HG03378 (cell line): Measurements from ENCODE around the gene KHDRBS2.

ENCODE experiments used
- ATAC-seq: cut with Tn5 transposase; IDR thresholded peaks from one replicate; pipeline ENCODE4 v1.9.1; 2021; ENCODE audit warnings: mild to moderate bottlenecking, moderate library complexity; ENCODE audit not compliant: unreplicated experiment

Gene KHDRBS2

GRCh38 chr6:62039605-62040004 is 246.4 kb downstream of the KHDRBS2 start:
- no peak for ATAC-seq

DNA sequence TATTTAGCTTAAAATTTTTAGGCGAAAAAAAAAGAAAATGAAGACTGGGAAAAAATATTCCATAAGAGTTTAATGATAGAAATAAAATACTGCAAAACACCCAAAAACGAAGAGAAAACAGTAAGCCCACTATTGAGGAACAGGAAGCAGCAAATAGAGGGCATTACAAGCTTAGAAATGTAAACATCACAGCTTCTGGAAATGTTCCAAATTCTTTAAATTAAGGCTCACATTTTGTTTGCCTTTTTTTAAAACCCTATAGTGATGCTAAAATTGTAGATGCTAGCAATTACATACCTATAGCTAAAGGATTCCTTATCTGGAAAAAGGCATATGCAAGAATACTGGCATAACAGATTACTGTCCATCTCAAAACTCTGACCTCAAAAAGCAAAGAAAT is 248.6 kb downstream of the KHDRBS2 start:
- ATAC-seq = no peak

DNA sequence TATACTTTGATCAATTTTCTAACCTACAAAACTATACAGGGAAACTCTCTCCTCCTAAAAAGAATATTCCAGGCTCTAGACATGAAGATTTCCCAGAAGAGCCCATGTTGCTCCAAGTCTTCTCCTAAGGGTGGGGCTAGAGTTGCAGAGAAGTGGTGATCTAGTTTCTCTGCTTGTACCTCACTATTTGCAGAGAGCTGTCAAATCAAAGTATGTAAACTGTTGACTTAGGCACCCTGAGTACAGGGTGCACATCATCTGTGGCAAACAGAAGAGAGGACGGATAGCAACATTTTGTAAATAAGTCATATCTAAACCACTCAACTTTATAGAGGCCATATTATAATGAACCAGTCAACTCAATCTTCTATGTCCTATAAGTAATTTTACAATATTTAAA is 250.1 kb downstream of the KHDRBS2 start:
- no peak for ATAC-seq

DNA sequence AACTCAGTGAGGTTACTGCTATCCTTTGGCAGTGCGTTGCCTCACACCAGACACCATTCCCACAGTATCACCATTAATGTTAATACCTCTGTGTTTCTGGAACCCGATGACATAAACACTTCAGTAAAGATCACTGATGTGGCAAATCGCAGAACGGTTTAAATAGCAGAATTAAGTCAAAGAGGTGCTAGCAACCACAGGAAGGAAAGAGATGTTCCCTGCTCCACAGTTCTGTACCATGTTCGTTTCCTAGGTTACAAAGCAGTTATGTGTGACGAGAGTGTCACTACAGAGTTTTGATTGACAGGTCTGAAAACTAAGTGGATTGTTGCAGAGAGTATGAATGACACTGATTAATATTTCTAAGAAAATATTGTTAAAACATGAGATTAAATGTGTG is 272.3 kb downstream of the KHDRBS2 start:
- no peak for ATAC-seq

- no peak for ATAC-seq
These were observed 276.6 kb downstream of the KHDRBS2 start for GRCh38 chr6:62009445-62009844.

- no peak for ATAC-seq
These were observed 296.4 kb downstream of the KHDRBS2 start for GRCh38 chr6:61989616-61990015.

- ATAC-seq = no peak
These were observed 305.4 kb downstream of the KHDRBS2 start for GRCh38 chr6:61980622-61981021.

- no peak for ATAC-seq
These were observed 308.1 kb downstream of the KHDRBS2 start for GRCh38 chr6:61977947-61978346.

- ATAC-seq = no peak
These were observed 308.9 kb downstream of the KHDRBS2 start for GRCh38 chr6:61977099-61977498.

- no peak for ATAC-seq
These were observed 326.8 kb downstream of the KHDRBS2 start for GRCh38 chr6:61959196-61959595.

DNA sequence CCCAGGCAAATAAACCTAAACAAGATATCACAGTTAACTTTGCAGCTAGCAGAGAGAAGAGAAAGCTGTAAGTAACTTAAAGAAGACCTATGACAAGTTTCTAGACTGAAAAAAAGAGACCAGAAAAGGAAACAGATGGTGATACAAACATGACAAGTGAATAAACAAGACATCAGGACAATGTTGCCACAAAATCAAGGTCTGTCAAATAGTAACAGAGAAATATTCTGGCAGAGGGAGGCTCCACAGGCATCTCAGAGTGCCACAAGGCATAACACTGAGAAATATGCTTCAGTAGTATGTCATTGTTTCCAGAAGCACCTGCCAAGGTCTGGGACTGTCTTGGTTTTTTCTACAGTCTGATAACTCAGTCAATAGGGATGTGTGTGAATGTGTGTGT is 332.2 kb downstream of the KHDRBS2 start:
- ATAC-seq = no peak

DNA sequence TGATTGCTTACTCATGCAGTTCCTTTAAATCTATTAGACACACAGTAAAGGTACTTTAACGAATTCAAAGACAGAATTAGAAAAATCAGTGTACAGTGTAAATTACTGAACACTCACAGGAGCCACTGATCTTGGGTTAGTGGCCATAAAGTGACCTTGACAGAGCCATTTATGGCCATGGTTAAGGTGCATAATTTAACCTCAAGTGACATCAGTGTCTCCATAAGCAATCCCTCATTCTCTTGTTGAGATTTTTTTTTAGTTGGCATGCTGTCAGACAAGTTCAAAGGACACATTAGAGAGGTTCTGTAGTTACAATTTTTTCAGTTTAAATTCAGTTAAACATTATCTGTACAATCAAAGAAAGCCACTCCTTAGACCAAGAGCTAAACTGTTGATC is 334.4 kb downstream of the KHDRBS2 start:
- ATAC-seq = no peak

DNA sequence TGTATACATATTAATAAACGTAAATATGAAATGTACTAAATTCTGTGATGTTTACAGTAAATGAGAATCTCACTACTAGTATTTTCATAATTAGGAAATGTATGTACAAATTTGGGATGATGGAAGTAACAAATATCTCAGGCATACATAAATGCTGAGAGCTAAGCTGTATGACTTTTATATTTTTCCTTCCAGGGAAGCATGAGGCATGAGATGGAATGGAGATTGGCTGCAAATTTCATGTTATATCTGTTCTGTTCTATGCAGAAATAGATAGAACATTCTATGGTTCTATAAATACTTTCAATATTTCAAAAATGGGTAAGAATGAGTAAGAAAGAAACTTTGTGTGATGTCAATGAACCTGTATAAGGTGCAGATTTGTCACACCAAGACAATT is 335.2 kb downstream of the KHDRBS2 start:
- no peak for ATAC-seq

GRCh38 chr6:61949971-61950370 is 336.1 kb downstream of the KHDRBS2 start:
- ATAC-seq = no peak

GRCh38 chr6:61949161-61949560 is 336.9 kb downstream of the KHDRBS2 start:
- no peak for ATAC-seq

DNA sequence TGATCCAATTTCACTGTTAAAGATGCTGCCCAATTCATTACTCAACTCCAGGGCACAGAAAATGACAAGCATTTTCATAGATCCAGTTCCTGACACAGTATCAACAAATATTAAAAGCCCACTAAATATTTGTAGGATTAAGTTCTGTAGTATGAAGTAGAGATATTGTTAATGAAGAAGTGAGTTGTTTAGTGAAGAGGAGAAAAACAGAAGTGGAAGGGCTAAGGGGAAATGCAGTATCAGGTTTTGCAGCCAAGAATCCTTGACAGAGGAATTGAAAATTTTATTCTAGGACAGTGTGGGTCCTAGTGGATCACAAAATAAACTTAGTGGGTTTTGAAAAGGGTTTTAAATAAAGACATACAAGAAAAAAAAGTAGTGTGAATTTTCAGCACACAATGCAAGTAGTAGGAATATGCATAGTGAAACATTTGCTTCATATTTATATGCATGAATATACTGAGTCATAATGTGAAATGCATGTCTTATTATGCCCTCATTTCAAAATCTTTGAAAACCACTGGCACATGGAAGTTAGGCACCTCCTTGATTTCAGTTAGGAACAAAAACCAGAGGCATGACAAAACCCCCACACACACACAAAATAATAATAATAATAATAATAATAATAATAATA is 338.6 kb downstream of the KHDRBS2 start:
- ATAC-seq = no peak

DNA sequence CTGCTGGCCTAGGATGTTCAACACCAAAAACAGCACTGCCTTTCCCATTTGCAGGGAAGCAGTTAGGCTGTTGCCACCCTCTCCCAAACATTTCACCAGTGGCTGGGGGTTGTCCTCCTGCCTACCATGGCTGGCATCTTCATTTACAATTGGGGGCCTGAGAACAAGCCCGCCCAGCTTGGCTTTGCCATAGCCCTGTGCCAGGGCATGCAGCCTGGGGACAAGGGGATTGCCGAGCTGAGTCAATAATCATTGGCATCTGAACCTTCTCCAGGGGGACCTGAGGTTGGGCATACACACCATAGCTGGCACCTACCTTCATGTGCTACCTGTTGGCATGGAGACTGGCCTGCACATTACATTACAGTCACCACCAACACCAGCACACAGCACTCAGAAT is 345.1 kb downstream of the KHDRBS2 start:
- no peak for ATAC-seq

DNA sequence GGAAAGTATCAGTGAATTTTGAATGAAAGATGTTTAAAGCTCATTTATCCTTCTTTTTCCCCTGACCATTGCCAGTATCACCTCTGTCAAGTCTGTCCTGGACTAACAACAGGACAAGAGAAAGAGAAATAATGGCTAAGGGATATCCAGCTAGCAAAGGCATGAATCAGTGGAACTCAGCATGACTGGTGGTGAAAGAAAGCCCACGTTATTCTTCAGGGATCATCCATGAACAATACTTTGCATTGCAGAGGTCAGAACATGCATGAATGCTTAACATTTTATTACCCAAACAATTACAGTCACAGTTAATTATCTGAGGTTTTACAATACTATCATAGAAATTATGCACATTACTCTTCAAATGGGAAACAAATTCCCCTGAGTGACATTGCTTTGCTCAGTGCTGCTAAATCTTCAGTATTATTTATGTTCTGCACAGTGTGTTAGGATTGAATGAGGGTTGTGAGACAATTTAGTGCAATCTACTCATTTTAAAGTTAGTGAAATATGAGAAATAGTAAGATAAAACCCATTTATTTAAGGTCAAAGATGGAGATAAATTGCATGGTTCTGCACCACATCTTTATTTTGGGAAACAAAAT is 350.7 kb downstream of the KHDRBS2 start:
- no peak for ATAC-seq

DNA sequence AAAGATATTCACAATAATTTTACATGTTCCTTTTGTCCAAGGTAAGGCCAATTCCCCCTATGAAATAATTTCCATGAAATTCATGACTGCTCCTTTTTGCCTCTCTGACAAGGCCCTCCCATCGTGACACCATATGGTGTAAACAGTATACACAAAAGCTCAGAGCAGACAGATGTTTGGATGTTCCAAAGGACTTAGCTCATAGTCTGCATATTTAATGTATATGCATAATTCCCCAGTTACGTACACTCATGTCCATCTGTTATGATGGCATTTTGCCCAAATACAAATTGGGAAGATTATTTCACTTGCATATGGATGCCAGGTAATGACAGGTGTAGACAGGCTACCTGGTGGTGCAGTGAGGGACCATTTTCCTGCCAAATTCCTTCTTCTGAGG is 376.5 kb downstream of the KHDRBS2 start:
- ATAC-seq = no peak

- ATAC-seq = no peak
These were observed 384.3 kb downstream of the KHDRBS2 start for GRCh38 chr6:61901748-61902147.

GRCh38 chr6:61894536-61894935 is 391.5 kb downstream of the KHDRBS2 start:
- no peak for ATAC-seq

DNA sequence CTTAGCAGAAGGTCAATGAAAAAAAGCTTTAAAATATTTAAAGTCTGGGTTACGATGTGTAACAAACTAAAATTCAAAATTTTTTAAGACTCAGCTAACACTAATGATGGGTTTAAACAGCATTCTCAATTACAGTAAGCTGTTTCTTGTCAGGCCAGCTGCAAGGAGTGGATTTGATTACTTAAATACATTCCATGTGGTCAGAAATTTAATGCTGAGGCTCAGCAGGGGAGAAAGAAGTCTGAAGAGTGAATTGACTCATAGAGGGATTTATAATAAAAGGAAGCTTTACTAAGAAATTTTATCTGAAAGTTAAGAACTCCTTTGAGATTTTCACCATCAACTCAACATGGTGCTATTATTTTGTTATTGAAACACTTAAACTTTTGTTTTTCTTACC is 398.6 kb downstream of the KHDRBS2 start:
- no peak for ATAC-seq
